Measurements from ENCODE around the gene TRIM59.
"Not testable (repeated sequence)": the region's sequence is repeated elsewhere in the genome, so short reads cannot be mapped to it uniquely, and the experiment has no call there.

Gene TRIM59

DNA sequence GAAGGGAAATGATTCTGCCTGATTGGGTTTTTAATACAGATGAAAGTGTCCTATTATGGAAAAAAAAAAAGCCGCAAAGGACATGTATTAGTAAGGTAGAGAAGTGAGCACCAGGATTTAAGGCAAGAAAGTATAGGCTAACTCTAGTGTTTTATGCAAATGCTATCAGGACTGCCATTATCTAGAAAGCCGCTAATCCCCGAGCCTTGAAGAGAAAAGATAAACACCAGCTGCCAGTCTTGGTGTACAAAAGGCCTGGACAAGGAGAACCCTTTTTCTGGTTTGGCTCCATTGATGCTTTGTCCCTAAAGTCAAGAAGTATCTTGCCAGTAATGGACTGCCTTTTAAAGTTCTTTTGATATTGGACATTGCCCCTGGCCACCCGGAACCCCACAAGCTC lies 8.6 kb upstream of the TRIM59 start:
- in situ Hi-C loops (cut with MboI; ENCODE audit: low sequenced_read_pairs), result no loop called here

DNA sequence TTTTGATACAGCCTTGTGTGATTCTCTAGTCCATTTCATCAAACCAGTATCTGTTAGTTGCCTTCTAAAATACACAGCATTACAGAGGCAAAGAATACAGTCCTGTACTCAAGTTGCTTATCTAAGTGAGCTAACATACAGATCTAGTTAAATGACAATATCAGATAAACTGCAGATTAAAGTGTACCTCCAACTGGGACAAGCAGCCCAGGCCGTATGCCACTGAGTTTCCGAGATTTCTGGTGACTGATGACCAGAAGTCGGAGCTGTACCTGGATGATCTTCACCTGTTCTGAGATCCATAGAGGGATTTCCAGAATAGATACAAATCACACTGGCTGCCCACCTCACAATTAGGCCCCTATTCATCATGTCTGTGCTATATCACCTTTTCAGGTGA lies 6.3 kb upstream of the TRIM59 start:
- in situ Hi-C loops (cut with MboI; ENCODE audit: low sequenced_read_pairs), result no loop called here

DNA sequence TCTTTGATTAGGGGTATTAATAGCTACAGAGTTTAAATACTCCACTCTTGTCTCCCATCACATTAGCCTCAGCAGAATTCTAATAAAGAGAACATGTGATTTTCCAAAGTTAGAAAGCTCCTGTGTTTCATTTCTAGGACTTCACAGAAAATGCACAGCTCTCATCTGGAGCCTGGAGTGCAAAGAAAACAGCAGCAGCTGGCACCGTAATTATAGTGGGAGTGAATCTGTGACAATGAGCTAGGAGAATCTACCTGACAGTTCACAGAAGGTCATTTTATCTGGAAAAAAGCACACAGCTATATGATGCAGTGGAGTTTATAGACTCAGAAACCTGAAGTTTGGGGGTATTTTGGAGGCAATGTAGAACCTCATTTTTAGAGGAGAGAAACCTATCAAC lies 5.4 kb upstream of the TRIM59 start:
- in situ Hi-C loops (cut with MboI; ENCODE audit: low sequenced_read_pairs), result no loop called here

DNA sequence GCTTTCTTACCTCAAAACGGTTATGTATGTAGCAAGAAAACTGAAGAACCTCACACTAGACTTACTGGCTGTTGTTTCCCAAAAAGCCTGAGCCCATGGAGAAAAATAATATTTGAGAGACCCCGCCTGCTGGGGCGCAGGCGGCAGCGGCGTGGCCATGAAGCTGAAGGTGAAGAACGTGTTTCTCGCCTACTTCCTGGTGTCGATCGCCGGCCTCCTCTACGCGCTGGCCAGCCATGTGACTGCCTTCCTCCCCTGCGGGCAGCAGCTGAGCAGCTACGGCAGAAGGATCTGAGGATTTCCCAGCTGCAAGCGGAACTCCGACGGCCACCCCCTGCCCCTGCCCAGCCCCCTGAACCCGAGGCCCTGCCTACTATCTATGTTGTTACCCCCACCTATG lies 2.7 kb upstream of the TRIM59 start:
- in situ Hi-C loops (cut with MboI; ENCODE audit: low sequenced_read_pairs), result not testable (repeated sequence)

DNA sequence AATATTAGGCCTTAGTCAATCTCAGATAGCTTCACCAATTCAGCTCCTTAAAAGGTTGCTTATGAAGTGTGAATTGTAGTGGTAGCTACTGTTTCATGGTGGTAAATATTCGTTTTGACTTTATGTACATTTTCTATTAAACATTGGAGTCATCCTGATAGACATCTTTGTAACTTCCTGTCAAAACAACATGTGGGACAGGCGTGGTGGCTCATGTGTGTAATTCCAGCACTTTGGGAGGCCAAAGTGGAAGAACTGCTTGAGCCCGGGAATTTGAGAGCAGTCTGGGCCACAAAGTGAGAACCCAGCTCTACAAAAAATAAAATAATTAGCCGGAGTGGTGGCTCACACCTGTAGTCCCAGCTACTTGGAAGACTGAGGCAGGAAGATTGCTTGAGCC lies 2.0 kb upstream of the TRIM59 start:
- in situ Hi-C loops (cut with MboI; ENCODE audit: low sequenced_read_pairs), result no loop called here

DNA sequence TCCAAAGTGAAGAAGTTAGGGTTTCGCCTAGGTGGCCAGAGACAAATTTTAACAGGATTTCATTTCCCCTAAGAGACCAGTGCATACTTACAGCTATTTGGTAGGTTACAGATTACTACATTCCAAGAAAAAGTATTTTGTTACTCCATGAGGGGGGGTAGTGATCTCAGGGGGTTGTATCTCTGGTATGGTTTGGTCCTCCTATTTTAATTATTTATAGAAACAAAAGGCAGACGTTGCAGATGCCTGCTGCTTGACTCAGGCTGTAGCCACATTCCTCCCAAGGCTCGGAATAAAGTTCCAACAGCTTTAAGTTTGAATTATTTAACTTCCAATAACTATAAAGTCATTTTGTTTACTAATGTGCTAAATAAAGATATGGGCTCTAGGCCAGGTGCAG lies 1.3 kb upstream of the TRIM59 start:
- in situ Hi-C loops (cut with MboI; ENCODE audit: low sequenced_read_pairs), result no loop called here

DNA sequence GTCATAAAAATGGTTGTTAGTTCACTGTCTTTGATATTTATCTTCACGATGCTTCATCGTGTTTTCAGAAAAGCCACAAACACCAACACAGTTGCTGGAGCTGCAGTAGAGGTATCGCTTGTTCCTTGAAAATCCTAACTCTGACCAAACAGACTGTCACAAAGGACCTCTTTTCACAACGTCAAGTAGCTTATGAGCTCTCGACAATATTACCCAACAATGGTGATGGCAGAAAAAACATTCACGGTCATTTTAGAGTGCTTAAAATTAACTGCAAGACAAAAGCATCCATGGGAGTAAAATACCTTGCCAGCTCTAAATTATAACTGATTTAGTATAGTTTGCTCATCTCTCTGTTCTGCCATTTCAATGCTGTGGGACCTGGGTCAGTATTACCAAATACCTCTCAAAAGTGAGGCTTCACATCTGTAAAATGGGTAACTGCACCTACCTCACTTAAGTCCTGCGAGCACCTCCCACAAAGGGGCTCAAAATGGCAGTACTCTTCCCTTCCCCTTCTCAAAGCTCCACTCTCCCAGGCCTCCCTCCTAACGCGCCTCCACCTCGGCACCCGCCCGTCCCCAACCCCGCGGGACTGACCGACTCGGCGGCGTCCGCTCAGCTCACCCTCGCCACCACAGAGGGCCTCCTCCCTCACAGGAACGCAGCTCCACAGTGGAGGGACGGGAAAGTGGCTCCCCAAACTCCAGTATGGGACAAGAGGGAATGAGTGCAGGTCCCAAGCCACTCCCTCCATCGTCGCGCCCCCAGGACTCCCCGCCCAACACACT lies 546 bp downstream of the TRIM59 start:
- in situ Hi-C loops (cut with MboI; ENCODE audit: low sequenced_read_pairs), result no loop called here

DNA sequence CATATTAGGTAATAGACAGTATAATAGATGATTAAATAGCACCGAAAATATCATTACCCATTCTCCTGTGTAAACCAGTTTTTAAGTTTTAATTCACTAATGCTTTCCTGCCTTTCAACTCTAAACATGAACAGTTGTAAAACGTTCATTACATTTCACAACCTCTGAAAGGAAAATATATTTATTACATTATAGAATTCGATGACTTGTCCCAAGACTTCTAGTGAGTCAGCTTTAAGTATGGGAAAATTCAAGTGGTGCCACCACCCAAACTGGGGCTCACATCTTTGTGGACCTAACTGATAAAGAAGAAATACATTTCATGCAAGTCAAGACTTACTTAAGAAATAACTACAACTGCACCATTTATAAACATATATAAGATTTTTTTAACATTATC lies 2.0 kb downstream of the TRIM59 start:
- in situ Hi-C loops (cut with MboI; ENCODE audit: low sequenced_read_pairs), result no loop called here

DNA sequence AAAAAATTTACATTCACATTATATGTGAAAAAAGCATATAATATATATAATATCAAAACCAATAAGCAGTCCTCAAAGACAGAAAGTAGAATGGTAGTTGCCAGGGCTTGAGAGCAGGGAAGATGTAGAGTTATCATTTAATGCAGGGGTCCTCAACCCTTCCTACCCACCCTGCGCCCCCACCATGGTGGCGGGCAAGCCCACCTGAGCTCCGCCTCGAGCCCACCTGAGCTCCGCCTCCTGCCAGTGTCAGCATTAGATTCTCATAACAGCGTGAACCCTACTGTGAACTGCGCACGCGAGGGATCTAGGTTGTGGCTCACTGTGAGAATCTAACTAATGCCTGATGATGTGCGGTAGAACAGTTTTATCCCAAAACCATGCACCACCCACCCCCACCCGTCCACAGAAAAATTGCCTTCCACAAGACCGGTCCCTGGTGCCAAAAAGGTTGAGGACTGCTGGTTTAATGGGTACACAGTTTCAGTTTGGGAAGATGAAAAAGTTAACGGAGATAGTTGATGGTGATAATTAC lies 3.0 kb downstream of the TRIM59 start:
- in situ Hi-C loops (cut with MboI; ENCODE audit: low sequenced_read_pairs), result no loop called here

DNA sequence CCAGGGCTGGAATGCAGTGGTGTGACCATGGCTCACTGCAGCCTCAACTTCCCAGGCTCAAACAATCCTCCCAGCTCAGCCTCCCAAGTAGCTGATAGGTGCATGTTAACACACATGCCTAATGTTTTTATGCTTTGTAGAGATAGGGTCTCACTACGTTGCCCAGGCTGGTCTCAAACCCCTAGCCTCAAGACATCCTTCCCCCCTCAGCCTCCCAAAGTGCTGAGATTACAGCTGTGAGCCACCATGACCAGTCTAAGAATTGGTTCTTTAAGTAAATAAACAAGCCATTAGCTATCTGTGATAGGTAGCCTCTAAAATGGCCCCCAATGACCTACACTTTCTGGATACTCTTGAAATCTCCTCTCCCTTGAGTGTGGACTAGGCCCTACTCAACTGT lies 3.7 kb downstream of the TRIM59 start:
- in situ Hi-C loops (cut with MboI; ENCODE audit: low sequenced_read_pairs), result no loop called here

DNA sequence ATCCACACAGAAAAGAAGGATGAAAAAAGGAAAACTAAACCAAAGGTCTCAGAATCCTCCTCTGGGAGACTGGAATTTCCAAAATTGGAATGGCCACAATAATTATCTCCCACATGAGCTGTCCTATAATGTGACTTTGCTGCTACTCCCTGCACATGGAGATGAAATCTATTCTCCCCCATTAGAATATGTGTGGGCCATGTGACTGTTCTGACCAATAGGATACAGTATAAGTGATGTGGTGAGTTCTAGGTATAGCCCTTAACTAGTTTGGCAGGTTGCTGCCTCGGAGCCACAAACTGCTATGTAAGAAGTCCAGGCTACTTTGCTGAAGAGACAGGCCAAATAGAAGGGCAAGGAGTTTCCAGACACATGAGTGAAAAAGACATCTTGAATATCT lies 5.2 kb downstream of the TRIM59 start:
- in situ Hi-C loops (cut with MboI; ENCODE audit: low sequenced_read_pairs), result no loop called here

DNA sequence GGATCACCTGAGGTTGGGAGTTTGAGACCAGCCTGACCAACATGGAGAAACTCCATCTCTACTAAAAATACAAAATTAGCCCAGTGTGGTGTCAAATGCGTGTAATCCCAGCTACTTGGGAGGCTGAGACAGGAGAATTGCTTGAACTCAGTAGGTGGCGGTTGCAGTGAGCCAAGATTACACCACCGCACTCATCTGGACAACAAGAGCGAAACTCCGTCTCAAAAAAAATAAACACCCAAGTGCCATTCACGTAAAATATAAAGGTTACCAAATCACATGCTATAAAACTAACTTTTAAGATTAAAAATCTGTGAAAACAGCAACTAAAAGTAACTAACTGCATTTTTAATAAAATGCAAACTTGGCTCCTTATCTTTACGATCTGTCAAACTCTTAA lies 8.9 kb downstream of the TRIM59 start:
- in situ Hi-C loops (cut with MboI; ENCODE audit: low sequenced_read_pairs), result no loop called here

DNA sequence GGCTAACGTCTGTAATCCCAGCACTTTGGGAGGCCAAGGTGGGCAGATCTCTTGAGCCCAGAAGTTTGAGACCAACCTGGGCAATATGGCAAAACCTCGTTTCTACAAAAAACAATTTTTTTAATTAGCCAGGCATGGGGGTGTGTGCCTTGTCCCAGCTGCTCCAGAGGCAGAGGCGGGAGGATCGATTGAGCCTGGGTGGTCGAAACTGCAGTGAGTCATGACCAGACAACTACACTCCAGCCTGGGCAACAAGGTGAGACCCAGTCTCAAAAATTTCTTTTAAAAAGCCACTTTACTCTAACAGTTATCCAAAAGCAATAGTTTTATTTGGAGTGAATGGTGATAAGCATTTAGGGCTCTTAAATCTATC lies 12.5 kb downstream of the TRIM59 start:
- in situ Hi-C loops (cut with MboI; ENCODE audit: low sequenced_read_pairs), result no loop called here

DNA sequence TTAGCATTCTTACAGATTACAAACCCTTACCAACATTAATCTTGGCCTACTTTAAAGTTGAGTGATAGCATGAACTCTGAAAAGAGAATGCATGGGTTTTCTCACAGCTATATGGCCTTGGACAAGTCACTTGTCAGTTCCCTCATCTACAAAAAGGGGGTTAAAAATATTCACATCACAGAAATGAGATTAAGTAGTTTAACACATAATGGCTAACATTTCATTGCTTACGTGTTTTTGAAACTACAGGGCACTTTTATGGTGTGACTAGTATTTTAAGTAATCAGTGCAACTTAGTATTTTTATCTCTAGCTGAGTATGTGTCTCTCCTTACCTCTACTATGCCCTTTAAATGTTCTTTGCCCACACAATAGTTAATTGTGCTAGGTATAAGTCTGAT lies 13.8 kb downstream of the TRIM59 start:
- in situ Hi-C loops (cut with MboI; ENCODE audit: low sequenced_read_pairs), result no loop called here

DNA sequence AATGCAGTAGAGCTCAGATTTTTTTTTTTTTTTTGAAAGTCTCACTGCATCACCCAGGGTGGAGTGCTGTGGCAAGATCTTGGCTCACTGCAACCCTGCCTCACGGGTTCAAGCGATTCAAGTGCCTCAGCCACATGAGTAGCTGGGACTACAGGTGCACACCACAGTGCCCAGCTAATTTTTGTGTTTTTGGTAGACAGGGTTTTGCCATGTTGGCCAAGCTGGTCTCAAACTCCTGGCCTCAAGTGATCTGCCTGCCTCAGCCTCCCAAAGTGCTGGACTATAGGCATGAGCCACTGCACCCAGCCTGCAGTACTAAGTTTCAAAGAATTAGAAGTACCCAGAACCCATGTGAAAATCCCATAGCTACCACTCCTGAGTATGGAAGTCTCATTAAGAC lies 14.5 kb downstream of the TRIM59 start:
- in situ Hi-C loops (cut with MboI; ENCODE audit: low sequenced_read_pairs), result no loop called here

DNA sequence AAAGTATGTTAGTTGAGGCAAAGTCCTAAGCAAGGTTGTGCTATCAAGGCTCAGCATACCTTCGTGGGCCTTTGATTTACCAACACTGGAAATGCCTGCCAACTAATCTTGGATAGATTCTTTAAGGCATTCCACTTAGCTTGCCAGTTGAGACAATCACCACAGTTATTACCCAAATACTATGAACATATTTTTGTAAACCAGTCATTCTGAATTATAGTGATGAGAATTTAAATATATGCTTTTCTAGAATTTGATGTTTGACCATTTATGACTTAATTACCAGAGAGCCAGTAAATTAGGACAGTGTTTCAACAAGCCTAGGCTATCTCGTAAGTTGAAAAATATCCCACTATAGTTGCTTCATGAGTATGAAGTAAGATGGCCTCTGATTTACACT lies 15.5 kb downstream of the TRIM59 start:
- in situ Hi-C loops (cut with MboI; ENCODE audit: low sequenced_read_pairs), result no loop called here

DNA sequence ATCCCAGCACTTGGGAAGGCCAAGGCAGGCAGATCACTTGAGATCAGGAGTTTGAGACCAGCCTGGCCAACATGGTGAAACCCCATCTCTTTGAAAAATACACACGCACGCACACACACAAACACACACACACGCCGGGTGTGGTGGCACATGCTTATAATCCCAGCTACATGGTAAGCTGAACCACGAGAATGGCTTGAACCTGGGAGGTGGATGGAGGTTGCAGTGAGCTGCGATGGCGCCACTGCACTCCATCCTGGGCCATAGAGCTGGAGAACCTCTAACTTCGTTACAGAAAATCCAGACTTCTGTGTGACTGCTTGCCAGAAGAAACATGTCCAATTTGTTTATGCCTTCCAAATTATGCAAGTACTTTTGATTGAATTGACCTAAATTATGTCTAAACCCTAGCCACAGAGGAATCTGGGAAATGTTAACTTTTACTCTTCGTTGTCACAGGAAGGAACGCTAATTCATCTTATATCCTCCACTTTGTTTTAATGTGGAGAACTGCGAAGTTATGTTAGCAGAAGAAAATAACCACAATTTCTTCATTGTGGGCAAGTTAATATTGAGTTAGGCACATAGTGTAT lies 21.7 kb downstream of the TRIM59 start:
- in situ Hi-C loops (cut with MboI; ENCODE audit: low sequenced_read_pairs), result no loop called here

DNA sequence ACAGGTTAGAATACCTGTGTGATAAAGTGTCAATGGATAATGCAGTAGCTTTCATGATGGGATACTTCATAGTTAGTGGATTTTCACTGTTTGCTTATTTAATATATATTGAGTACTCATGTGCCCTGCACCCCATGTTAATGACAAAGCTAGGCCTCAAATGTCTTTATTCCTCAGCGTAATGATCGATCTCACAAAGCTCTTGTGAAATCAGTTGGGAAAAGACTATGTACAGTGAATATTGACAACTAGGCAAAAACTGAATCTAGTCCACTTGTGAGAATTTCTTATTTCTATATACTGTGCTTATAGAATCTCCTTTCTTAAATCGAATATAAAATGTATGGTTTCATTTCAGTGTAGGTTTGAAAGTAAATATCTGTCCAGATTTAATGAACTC lies 32.3 kb downstream of the TRIM59 start:
- in situ Hi-C loops (cut with MboI; ENCODE audit: low sequenced_read_pairs), result loop anchor here (25.0 kb wide), 1 partner anchor 255 kb away; no protein-coding TSS in a partner anchor

DNA sequence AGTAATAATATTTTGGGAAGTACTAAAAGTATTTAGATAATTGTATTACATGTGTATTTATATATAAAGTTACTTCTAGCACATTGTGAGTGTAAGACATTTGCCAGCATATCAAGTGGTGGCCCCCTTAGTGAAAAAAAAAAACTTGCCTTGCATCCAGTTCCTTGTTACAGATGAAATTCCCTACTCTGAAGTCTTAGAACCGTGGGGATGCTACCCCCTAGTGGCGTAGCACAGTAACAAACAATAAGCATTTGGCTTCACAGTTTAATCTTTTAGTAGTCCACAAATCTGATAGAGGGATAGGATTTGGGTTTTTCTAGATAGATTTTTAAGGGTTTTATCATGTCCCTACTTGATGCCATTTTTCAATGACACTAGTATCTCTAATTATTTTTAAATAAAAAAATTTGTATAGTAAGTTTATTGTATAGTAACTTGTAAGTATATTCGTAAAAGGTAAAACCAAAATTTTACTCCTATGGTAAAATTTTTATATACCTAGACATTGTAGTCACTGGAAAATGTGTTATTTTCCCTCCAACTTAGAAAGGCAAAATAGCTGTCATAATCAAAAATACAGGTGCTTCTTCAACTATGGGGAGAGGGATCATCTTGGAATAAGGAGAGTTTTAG lies 35.9 kb downstream of the TRIM59 start:
- in situ Hi-C loops (cut with MboI; ENCODE audit: low sequenced_read_pairs), result loop anchor here (25.0 kb wide), 1 partner anchor 251 kb away; no protein-coding TSS in a partner anchor

DNA sequence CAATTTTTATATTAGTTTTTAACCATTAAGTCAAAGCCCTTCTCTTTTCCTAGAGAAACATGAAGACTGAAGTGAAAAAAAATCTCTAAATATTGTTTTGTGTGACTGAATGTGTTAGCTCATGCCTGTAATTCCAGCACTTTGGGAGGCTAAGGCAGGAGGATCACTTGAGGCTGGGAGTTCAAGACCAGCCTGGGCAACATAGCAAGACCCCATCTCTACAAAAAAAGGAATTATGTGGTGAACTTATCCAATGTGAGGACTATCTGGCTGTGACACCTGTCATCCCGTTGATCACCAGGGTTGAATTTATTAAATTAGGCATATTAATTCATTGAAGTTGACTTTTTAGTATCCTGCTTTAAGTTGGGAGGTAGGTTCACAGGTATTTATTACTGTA lies 37.1 kb downstream of the TRIM59 start:
- in situ Hi-C loops (cut with MboI; ENCODE audit: low sequenced_read_pairs), result loop anchor here (25.0 kb wide), 1 partner anchor 250 kb away; no protein-coding TSS in a partner anchor

DNA sequence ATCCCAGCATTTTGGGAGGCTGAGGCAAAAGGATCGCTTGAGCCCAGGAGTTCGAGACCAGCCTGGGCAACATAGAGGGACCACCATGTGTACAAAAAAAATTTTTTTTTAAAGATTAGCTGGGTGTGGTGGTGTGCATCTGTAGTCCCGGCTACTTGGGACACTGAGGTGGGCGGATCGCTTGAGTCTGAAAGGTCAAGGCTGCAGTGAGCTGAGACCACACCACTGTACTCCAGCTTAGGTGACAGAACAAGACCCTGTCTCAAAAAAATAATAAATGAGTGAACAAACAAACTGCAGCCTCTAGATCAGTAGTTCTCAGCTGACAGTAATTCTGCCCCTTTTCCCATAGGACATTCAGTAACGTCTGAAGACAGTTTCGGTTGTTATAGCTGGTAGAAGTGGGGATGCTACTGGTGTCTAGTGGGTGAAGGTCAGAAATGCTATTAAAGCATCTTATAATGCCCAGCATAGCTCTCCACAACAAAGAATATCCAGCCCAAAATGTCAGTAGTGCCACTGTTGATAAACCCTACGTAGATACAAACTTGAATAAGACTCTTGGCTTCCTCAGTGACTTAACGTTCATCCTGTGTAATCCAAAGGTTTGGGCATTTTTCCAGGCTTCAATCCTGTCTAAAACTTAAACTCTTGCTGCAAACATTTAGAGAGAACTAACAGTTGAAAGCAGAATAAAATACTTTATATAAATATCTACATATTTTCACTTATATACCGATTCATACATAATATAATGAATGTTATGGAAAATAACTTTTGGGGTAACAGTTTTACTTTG lies 39.6 kb downstream of the TRIM59 start:
- in situ Hi-C loops (cut with MboI; ENCODE audit: low sequenced_read_pairs), result loop anchor here (25.0 kb wide), 1 partner anchor 248 kb away; no protein-coding TSS in a partner anchor
